ENCODE measurements around the gene SHMT1.
"Not testable (repeated sequence)": the region's sequence is repeated elsewhere in the genome, so short reads cannot be mapped to it uniquely, and the experiment has no call there.

Gene SHMT1

DNA sequence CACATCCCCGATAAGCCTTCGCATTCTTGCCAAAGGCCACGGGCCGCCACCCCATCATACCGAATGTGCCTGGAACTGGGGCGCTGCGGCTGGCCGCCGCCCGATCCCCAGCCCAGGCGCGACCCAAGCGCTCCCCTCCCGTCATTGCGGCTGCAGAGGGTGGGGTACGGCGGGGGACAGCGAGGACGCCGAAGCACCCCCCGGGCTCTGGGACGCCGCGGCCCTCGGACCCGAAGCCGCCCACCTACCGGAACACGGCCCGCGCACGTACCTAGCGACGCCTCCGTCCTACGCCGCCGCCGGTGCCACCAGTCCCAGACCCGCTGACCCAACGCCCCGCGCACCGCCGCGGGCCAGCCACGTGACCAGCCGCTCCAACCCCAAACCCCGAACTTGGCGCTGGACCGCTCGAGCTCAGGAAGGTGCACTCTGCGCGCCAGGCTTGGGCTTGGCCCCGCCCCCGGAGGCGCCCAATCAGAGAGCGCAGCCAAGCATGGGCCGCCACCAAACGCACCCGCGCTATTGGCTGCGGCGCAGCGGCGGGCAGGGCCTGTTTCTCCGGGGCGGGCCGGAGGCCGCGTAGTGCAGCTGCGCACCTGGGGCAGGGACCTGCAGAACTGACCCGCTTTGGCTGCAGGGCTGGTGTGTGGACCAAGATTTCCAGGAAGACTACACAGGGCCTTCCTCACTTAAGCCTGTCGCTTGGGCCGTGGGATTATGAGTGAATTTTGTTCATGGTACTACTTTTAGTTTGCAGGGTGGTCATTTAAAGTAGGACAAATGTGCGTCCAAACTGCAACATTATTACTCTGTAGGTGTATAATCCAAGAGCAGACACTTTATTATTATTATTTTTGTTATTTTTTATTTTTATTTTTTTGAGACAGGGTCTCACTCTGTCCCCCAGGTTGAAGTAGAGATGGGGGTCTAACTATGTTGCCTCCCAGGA lies at the start of gene SHMT1:
SHMT1 (minus strand) TSS at position 450 of the 949 bp plus-strand sequence. CDS start 7,569 bp downstream, outside the sequence.
- DNase-seq (ENCODE audit: low read depth, low spot score), result peak; percentile 82

- DNase-seq (ENCODE audit: low read depth, low spot score), result not testable (repeated sequence)
These were observed 48.7 kb upstream of the SHMT1 start for GRCh38 chr17:18412001-18412538.

DNA sequence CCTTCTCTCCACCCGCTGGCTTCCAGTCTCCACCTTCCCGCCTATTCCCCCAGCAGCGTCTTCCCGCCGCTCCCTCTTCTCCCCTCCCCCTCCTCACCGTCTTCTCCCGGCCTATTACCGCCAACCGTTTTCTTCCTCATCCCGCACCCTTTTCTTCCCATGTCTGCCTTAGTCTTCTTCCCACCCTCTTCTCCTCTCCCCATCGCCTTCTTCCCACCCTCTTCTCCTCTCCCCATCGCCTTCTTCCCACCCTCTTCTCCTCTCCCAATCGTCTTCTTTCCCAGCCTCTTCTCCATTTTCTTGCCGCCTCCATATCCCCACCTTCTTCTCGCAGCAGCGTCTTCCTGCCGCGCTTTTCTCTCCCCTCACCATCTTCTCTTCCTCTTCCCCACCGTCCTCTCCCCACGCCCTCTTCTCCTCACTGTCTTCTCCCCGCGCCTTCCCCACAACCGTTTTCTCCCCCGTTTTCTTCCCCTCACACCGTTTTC lies 48.1 kb upstream of the SHMT1 start:
- not testable (repeated sequence) for DNase-seq (ENCODE audit: low read depth, low spot score)

DNA sequence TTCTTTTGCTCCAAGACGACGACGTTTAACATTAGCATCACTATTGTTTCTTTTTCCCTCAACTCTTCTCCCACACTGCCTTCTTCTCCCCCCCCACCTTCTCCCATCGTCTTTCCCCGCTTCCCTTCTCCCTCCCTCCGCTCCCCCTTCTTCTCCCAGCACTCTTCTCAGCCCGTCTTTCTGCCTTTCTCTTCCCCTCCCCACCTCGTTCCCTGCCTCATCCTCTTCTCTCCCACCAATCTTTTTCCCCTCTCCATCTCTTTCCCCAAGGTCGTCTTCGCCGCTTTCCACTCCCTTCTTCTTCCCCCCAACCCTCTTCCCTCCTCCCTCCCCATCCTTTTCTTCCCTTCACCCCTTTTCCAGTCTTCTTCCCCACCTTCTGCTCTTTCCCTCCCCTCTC lies 47.4 kb upstream of the SHMT1 start:
- DNase-seq (ENCODE audit: low read depth, low spot score), result not testable (repeated sequence)

- not testable (repeated sequence) for DNase-seq (ENCODE audit: low read depth, low spot score)
These were observed 46.0 kb upstream of the SHMT1 start for GRCh38 chr17:18409321-18409720.

- not testable (repeated sequence) for DNase-seq (ENCODE audit: low read depth, low spot score)
These were observed 45.6 kb upstream of the SHMT1 start for GRCh38 chr17:18408906-18409305.

GRCh38 chr17:18403604-18404003 lies 40.3 kb upstream of the SHMT1 start:
- not testable (repeated sequence) for DNase-seq (ENCODE audit: low read depth, low spot score)

GRCh38 chr17:18403166-18403565 lies 39.8 kb upstream of the SHMT1 start:
- not testable (repeated sequence) for DNase-seq (ENCODE audit: low read depth, low spot score)

GRCh38 chr17:18401872-18402590 lies 38.7 kb upstream of the SHMT1 start:
- not testable (repeated sequence) for DNase-seq (ENCODE audit: low read depth, low spot score)

GRCh38 chr17:18388728-18389127 lies 25.4 kb upstream of the SHMT1 start:
- DNase-seq (ENCODE audit: low read depth, low spot score), result not testable (repeated sequence)

GRCh38 chr17:18388266-18388665 lies 24.9 kb upstream of the SHMT1 start:
- not testable (repeated sequence) for DNase-seq (ENCODE audit: low read depth, low spot score)

DNA sequence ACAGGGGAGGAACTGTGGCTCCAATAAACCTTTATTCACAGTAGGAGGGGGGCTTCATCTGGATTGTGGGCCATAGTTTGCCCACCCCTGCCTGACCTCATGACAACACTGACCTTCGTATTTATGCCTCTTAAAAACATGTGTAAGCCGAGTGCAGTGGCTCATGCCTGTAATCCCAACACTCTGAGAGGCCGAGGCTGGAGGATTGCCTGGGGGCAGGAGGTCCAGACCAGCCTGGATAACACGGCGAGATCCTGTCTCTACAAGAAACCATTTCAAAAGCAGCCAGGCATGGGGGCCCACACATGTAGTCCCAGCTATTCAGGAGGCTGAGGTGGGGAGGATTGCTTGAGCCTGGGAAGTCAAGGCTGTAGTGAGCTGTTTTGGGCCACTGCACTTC lies 24.2 kb upstream of the SHMT1 start:
- DNase-seq (ENCODE audit: low read depth, low spot score), result not testable (repeated sequence)

GRCh38 chr17:18384271-18384670 lies 20.9 kb upstream of the SHMT1 start:
- not testable (repeated sequence) for DNase-seq (ENCODE audit: low read depth, low spot score)

DNA sequence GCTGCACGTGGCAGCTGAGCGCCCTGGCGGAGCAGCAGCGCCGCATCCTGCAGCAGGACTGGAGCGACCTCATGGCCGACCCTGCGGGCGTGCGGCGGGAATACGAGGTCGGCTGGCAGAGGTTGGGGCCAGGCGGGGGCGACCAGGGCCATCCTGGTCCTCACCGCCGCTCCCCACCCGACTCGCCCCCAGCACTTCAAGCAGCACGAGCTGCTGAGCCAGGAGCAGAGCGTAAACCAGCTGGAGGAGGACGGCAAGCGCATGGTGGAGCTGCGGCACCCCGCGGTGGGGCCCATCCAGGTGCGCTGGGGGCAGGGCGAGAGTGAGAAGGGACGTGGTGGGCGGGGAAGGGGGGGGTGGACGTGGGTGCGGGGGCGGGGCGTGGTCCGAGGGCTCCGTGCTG lies 19.7 kb upstream of the SHMT1 start:
- DNase-seq (ENCODE audit: low read depth, low spot score), result not testable (repeated sequence)

DNA sequence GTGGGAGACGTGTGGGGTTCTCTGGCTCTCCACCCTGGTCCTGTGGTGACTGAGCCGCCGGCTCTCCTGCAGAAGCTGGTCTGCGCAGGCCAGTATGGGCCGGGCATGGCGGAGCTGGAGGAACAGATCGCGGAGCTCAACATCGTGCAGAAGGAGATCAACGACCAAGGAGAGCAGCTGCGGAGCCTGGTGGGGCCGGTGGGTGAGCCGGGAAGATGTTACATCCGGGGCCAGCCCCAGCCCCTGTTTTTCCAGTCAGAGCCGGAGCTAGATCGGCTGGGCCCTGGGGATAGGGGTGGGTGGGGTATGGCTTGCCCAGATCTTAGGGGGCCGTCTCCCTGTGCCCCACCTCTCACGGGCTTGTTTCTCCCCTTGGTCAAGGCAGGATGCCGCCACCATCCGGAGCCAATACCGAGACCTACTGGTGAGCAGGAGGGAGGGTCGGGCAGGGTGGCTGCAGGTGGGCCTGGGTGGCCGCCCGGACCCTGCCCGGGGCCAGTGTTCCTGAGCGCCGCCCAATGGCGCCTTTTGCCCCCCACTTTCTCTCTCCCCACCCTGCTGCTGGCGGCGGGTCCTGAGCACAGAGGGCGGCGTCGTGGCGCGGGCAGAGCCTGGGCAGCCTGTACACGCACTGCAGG lies 19.2 kb upstream of the SHMT1 start:
- DNase-seq (ENCODE audit: low read depth, low spot score), result no peak

- DNase-seq (ENCODE audit: low read depth, low spot score), result no peak
These were observed 18.5 kb upstream of the SHMT1 start for GRCh38 chr17:18381953-18382245.

- DNase-seq (ENCODE audit: low read depth, low spot score), result no peak
These were observed 18.0 kb upstream of the SHMT1 start for GRCh38 chr17:18381158-18381952.

- no peak for DNase-seq (ENCODE audit: low read depth, low spot score)
These were observed 17.3 kb upstream of the SHMT1 start for GRCh38 chr17:18380471-18381157.

DNA sequence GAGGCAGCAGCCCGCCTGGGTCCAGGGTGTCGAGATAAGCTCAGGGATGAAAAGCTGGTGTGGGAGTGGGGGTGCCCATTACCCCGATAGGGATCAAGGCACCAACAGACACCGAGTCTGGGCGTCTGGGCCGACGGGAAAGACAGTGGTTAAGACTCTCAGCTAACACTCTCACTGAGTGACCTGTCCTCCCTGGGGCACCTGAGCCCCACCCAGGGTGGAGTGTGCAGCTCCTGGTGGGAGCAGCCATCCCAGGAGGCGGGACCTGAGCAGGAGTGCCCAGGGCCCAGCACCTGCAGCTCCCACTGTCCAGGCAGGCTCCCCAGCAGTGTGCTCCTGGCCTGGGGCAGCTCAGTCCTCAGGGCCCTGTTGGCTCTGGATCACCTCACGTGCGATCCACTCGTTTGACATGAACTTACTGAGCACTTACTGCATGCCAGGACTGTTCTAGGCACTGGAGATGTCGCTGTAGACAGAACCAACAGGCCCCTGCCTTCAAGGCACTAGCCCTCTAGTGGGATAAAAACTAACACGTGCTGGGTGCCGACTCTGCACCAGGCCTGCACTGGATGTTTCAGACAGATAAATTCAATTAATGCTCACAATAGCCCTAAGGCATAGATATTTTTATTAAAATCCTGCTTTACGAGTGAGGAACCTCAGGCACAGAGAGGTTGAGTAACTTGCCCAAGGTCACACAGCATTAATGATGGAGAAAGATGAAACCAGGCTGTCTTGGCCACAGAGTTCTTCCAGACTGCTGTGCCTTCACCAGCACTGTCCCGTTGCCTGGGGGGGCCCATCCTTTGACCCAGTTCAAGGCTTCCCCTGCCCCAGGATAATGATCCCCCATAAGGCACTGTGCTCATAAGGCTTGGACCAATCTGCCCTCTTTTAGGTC lies 16.1 kb upstream of the SHMT1 start:
- DNase-seq (ENCODE audit: low read depth, low spot score), result no peak

Measured in activated CD4-positive, CD25-positive, alpha-beta regulatory T cell treated with anti-CD3 and anti-CD28 coated beads, Interleukin-2, amount 50 U/mL, for 16 hours (primary cell).